ENCODE results near the gene DIDO1.

The DIDO1 gene

GRCh38 chr20:62926229-62927127 is at the start of gene DIDO1:
Gene DIDO1 (minus strand): TSS chr20:62926505.
- TF ChIP-seq CTCF (IDR thresholded peaks at IDR 0.05; ENCODE audit: low read depth, low read length, missing control alignments): peak; percentile 55
- DNase-seq (ENCODE audit: low read depth): peak; percentile 68
- peak within 1 kb of the TSS; percentile 96 for H3K4me3 ChIP-seq (ENCODE audit: low read depth, low read length)

GRCh38 chr20:62975251-62975760 is 49.0 kb upstream of the DIDO1 start:
- H3K4me3 ChIP-seq (ENCODE audit: low read depth, low read length): no peak overlapping the region
- no peak for DNase-seq (ENCODE audit: low read depth)
- no peak for TF ChIP-seq CTCF (IDR thresholded peaks at IDR 0.05; ENCODE audit: low read depth, low read length, missing control alignments)

- TF ChIP-seq CTCF (IDR thresholded peaks at IDR 0.05; ENCODE audit: low read depth, low read length, missing control alignments): no peak
- no peak overlapping the region for H3K4me3 ChIP-seq (ENCODE audit: low read depth, low read length)
- DNase-seq (ENCODE audit: low read depth): no peak
These were observed 46.8 kb upstream of the DIDO1 start for GRCh38 chr20:62972845-62973745.

GRCh38 chr20:62971950-62972844 is 45.9 kb upstream of the DIDO1 start:
- no peak overlapping the region for H3K4me3 ChIP-seq (ENCODE audit: low read depth, low read length)
- peak; percentile 46 for DNase-seq (ENCODE audit: low read depth)
- peak; percentile 95 for TF ChIP-seq CTCF (IDR thresholded peaks at IDR 0.05; ENCODE audit: low read depth, low read length, missing control alignments)

GRCh38 chr20:62971211-62971949 is 45.1 kb upstream of the DIDO1 start:
- no peak overlapping the region for H3K4me3 ChIP-seq (ENCODE audit: low read depth, low read length)
- no peak for DNase-seq (ENCODE audit: low read depth)
- no peak for TF ChIP-seq CTCF (IDR thresholded peaks at IDR 0.05; ENCODE audit: low read depth, low read length, missing control alignments)
